SIG-M5 (cell line): ENCODE results near the gene APOBEC4.
A peak's percentile ranks its signal among the peaks of the same experiment; 100 is the strongest.

ENCODE experiments used
- DNase-seq: peaks from one replicate; lab custom pipeline; 2025; lab: John Stamatoyannopoulos, UW

Gene APOBEC4

GRCh38 chr1:183675381-183675780 is 22.3 kb upstream of the APOBEC4 start:
- DNase-seq, result no peak

GRCh38 chr1:183674886-183675285 is 21.8 kb upstream of the APOBEC4 start:
- DNase-seq, result no peak

GRCh38 chr1:183674339-183674738 is 21.2 kb upstream of the APOBEC4 start:
- DNase-seq, result no peak

GRCh38 chr1:183673605-183674323 is 20.6 kb upstream of the APOBEC4 start:
- DNase-seq, result no peak

- no peak for DNase-seq
Measured at GRCh38 chr1:183670169-183670568, 17.1 kb upstream of the APOBEC4 start.

- DNase-seq, result no peak
Measured at GRCh38 chr1:183656355-183656754, 3.2 kb upstream of the APOBEC4 start.

GRCh38 chr1:183655562-183656075 is 2.5 kb upstream of the APOBEC4 start:
- DNase-seq, result no peak

GRCh38 chr1:183654706-183655105 is 1.6 kb upstream of the APOBEC4 start:
- DNase-seq, result no peak

- DNase-seq, result no peak
Measured at GRCh38 chr1:183653876-183654451, 848 bp upstream of the APOBEC4 start.

GRCh38 chr1:183653462-183653794 is 312 bp upstream of the APOBEC4 start:
- DNase-seq, result no peak

- no peak for DNase-seq
Measured at GRCh38 chr1:183652107-183652506, 1.0 kb downstream of the APOBEC4 start.

GRCh38 chr1:183651612-183652011 is 1.5 kb downstream of the APOBEC4 start:
- DNase-seq, result no peak

GRCh38 chr1:183648042-183648441 is 5.1 kb downstream of the APOBEC4 start:
- no peak for DNase-seq

GRCh38 chr1:183646776-183647175 is 6.3 kb downstream of the APOBEC4 start:
- DNase-seq, result no peak

- no peak for DNase-seq
Measured at GRCh38 chr1:183645531-183645930, 7.6 kb downstream of the APOBEC4 start.

GRCh38 chr1:183642166-183642565 is 10.9 kb downstream of the APOBEC4 start:
- no peak for DNase-seq

GRCh38 chr1:183640193-183640592 is 12.9 kb downstream of the APOBEC4 start:
- no peak for DNase-seq

GRCh38 chr1:183638649-183639387 is 14.3 kb downstream of the APOBEC4 start:
- no peak for DNase-seq

- no peak for DNase-seq
Measured at GRCh38 chr1:183636783-183637182, 16.3 kb downstream of the APOBEC4 start.

- no peak for DNase-seq
Measured at GRCh38 chr1:183636334-183636682, 16.8 kb downstream of the APOBEC4 start.

- peak; percentile 92 for DNase-seq
Measured at GRCh38 chr1:183635606-183636333, 17.3 kb downstream of the APOBEC4 start, which contains the start of gene ARPC5. Gene ARPC5 (minus strand): TSS chr1:183635783. CDS start chr1:183635659, 124 bp downstream.

GRCh38 chr1:183635099-183635605 is 18.0 kb downstream of the APOBEC4 start:
- no peak for DNase-seq
